A172 (cell line): ENCODE results near the gene GPC5. TPM values are rescaled to one million over a fixed set of nuclear protein-coding genes. Genes with fewer than 3 reads are reported as not detected.
A peak's percentile ranks its signal among the peaks of the same experiment; 100 is the strongest.
"Not testable (repeated sequence)": the region's sequence is repeated elsewhere in the genome, so short reads cannot be mapped to it uniquely, and the experiment has no call there.

Source experiments
- DNase-seq: peaks from one replicate; pipeline ENCODE4 v3.0.0-alpha.2; 2015; ENCODE audit warnings: low spot score
- total RNA-seq: library from RNA; depleted of rRNA; stranded (reverse); fragments of >200 nt; shearing (Covaris generic); gene quantifications from 2 replicates; pipeline ENCODE4 v1.2.3, GENCODE V29; 2014; rRNA removed

Gene GPC5
- total RNA-seq, 1 experiment from 2014 or later, result not detected

DNA sequence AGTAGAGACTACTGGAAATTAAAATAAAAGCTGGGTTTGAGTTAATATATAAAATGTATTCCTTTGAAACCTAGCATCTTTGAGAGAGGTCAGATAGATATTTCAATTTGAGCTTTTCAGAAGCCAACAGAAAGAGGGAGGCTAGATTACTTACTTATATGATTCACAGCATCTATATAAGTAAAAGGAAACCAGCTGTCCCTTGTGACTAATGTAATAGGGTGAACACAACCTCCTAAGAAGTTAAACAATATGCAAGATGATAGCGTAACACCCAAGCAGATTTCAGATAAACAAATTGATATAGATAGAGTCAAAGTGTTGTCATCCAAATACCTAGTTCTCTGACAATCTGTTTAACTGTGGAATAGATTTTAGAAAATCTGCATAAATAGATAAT lies 1434.7 kb downstream of the GPC5 start:
- no peak for DNase-seq

GRCh38 chr13:92836171-92836570 lies 1437.8 kb downstream of the GPC5 start:
- DNase-seq, result no peak

DNA sequence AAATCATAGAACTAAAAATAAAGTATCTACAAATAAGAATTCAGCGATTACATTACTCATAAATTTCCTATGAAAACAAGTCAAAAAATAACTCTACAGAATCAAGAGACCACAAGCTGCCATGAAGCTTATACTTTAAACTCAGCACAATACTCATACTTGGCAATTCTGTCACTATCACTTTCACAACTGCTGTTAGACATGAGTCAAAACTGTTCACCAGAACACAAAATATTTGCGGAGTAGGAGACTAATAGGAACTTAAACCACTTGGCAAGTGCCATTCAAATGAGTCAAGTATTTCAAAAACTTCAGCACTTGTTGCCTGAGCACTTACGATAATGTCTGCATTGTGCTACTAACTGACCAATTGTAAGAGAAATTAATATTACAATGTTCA lies 1440.4 kb downstream of the GPC5 start:
- DNase-seq, result peak; percentile 83

DNA sequence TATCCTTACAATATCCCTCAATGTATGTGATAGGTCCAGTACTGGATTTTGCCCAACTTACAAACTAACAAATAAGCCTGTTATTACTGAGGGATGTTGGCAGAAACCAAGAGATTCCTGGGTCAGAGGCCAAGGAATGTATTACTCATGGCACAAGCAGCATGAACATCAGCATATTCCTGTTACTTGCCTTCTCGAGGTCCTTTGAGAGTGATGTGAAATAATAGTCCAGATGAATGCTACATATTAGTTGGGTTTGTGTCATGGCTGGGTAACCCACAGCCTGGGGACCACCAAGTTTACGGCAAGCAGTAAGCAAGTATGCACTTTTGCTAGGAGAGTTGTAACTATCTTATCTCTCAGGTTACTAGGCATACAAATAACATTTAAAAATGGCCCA lies 1443.7 kb downstream of the GPC5 start:
- DNase-seq, result peak; percentile 75

DNA sequence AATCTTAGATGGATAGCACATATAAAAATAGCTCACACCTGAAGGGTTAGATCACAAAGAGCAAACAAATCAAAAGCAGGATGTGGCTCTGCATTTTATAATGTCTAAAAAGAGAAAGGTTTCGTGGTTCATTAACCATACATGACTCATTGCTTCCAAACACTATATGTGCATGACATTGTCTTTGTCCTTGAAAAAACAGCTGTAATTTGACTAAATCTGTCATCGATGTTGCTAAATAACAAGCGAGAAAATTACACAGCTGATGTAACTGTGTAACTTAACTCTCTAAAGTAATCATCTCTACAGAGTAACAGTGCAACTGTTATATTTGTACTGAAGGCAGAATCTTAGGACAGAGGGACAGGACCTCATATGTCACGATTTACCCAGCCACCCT lies 1445.1 kb downstream of the GPC5 start:
- peak; percentile 83 for DNase-seq

DNA sequence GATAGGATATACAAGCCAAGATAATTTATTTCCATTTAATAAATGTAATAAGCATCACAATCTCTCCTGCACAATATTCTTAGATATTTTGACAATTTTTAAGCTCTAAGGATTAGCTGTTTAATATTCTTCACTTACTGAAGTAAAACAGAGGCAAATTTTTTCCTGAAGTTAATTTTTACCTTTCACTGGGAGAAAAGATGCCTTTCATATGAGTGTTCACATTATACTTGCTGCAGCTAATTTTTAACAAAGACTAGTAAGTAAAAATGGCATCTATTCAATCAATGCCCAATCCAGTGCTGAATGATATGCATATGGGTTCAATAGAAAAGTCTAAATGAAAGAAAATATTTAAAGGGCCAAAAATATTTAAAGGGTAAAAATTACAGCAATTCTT lies 1451.0 kb downstream of the GPC5 start:
- DNase-seq, result no peak

- no peak for DNase-seq
Observed at GRCh38 chr13:92864584-92865284, 1466.3 kb downstream of the GPC5 start.

DNA sequence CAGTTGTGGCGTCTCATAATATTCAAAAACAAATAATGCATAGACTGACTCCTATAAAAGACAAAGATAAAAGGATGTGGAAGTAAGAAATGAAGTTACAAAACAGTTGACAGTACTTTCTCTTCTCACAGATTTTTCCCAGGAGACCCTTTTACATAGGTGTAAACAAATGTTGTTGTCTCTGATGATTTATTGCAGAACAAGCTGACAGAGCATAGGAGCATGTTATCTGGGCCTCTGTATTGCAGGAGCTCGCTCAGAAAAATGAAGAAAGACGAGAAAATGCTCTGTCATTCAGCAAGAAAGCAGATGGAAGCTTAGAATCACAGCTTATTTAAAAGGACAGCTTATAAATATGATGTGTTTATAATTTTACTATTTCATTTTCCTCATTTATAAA lies 1474.6 kb downstream of the GPC5 start:
- no peak for DNase-seq

DNA sequence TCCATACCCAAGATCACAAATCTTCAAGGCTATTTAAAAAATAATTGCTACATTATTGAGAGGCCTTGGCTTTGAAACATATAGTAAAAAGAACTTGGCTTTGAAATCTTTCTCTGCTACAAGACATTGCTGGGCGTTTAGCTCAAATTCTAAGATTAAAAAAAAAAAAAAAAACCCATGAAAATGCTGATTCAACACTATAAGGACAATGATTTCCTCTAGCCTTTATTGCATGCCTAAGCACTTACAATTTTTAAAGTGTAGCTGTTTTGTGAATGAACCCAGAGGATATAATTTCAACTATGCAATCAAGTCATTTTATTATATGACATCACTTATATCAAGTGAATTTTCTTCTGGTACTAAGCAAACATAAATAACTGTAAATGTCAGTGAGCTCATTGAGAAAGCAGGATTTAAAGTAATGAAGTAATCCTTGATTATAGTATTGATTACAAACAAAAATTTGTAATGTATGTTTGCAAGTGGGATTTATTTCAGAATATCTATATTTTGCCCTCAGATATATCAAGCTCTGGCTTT lies 1488.2 kb downstream of the GPC5 start:
- DNase-seq, result no peak

DNA sequence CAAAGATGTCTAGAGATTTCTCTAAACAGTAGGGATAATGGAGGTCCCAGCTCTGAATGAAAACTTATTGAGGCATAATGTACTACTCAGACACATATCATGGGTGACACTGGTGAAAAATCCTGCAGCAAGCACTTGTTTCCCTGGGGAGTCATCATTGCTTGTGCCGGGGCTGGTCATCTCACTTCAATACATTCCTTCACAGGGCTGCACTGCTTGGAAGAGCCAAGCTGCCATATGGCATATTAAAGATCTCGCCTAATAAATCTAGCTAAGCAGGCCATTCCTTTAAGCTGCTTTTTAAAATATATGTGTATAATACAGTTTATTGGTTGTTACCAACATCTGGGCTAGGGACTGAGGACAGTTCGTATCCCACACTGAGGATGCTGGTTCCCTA lies 1496.0 kb downstream of the GPC5 start:
- no peak for DNase-seq

- DNase-seq, result peak; percentile 14
Observed at GRCh38 chr13:92896842-92897241, 1498.4 kb downstream of the GPC5 start.

DNA sequence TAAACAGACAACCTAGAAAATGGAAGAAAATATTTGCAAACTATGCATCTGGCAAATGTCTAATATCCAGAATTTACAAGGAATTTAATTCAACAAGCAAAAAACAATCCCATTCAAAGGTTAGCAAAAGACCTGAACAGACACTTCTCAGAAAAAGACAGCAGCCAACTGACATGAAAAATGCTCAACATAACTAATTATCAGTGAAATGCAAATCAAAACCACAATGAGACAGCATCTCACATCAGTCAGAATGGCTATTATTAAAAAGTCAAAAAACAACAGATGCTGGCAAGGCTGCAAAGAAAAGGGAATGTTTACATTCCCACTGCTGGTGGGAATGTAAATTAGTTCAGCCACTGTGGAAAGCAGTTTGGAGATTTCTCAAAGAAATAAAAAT lies 1500.5 kb downstream of the GPC5 start:
- not testable (repeated sequence) for DNase-seq

DNA sequence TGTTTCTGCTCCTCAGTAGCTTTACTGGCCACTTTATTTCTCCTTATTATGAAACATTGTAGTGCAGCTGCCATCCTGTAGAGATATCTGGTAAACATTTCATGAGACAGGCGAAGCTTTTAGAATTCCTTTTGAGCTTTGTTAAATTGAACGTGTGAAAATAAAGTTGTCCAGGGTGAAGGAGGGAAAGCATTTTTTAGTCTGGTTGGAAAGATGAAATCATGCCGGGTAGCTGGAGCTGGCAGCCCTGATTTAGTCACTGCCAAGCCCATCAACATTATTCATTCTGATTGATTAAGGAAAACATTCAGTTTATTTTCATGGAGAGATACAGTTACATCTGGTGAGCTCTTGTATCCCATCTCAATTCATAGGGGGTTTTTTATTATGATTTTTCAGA lies 1502.0 kb downstream of the GPC5 start:
- no peak for DNase-seq

DNA sequence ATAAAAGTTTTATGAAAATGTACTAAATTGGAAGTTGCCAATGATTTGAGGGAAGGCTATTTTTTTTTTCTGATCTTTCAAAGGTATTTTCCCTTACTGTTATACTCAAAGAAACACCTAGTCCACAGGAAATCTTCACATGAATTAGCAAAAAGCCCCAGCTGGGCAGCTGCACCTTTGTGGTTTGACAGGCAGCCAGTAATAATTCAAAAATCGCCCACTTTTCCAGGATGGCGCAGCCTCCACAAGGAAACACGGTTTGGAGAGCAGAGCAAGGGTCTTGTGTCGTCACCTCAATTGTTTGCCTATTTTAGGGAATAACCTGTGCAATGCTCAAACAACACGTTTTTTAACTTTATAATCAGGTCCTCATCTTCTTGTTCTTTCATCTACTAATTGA lies 1503.3 kb downstream of the GPC5 start:
- no peak for DNase-seq

DNA sequence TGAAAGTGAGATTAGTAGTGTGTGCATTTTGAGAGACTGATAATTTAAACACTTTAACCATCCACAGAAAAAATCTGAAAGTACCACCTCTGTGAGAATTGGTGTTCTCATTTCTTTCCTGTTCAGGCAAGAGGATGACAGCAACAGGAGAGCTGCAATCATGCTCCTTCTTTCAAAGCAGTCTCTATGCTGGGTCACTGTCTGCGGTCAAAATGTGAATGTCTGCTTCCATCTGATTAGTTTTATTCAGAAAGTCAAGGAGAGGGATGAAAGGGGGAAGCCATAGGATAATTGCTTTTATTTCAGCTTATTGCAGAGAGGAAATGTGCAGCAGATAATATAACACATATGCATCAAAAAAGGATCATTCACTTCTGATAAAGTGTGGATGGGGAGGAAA lies 1514.2 kb downstream of the GPC5 start:
- no peak for DNase-seq

DNA sequence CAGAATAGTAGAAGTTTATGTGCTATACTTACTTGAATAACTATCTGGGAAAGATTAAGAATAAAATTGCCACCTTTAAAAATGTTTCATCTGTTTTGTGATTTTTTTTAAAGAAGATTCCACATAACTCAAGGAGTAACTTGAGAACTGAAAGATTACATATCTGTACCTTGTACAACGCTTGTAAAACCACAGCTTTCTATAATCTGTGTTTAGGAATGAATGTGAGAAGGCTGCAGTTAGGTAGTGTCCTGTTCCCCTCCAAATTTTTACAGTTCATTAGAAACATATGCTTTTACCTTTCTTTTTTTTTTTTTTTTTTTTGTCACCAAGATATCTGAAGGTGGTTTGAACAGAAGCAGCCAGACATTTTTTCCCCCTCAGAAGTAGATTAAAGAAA lies 1515.4 kb downstream of the GPC5 start:
- no peak for DNase-seq

Other genes with a start within 250 kb of the GPC5 start
- gene MIR17HG, start 50.9 kb upstream of the GPC5 start, total RNA-seq, result 2.1 and 3.7 TPM in 2 replicates